Adrenal gland (tissue), 5 donors: ENCODE results near the gene UBL3.

Source experiments
- CTCF ChIP-seq, 6 experiments: fragments of 450-650 bp in 4 of 6; fragments of 200-600 bp in 2 of 6; sonication (generic) in 1 of 6; IDR thresholded peaks; 1 replicate in 5 of 6; 2 replicates in 1 of 6; pipeline versions ENCODE4 v1.5.1 to v1.8.0; 2016 to 2021; ENCODE audit warnings: antibody characterized with exemption in 6 of 6, mild to moderate bottlenecking in 2 of 6, moderate library complexity in 1 of 6
- POLR2A ChIP-seq, 2 donors: fragments of 450-650 bp; IDR thresholded peaks; one replicate each; pipeline ENCODE4 v1.6.1; 2017; ENCODE audit warnings: antibody characterized with exemption in 2 of 2, mild to moderate bottlenecking in 2 of 2, moderate library complexity in 1 of 2
- donor health status: DM: no; HTN: no; CAD: no.

GRCh38 chr13:29887686-29888085, 37.3 kb upstream of the UBL3 start:
- TF ChIP-seq CTCF (IDR thresholded peaks at IDR 0.05) (no peak), POLR2A (IDR thresholded peaks at IDR 0.05) (no peak)
